Middle frontal gyrus (tissue), 1 donor: ENCODE data around the gene MTREX.

Experiments
- DNase-seq: peaks from one replicate; pipeline ENCODE4 v3.0.0-alpha.2; 2015; ENCODE audit warnings: low spot score; ENCODE audit errors: extremely low spot score

MTREX gene

DNA sequence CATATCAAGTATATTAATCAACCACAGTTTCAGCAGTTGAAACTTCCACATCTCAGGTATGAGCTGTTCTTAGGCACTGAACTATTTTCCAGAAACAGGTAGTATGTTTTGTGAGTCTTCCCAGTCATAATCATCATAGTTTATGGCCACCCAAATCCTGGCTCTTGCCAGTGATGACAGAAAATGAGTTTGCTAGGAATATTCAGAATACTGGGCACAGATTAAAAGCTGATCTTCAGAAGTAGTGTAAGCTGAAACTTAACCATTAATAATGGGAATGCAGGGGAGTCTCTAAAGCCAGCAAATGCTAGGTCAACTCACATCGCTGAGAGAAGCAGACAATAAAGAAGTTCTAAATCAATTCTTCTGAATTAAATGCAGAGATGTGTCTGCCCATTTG lies 162.5 kb downstream of the MTREX start:
- no peak for DNase-seq

GRCh38 chr5:55471468-55471867 lies 163.7 kb downstream of the MTREX start:
- DNase-seq, result no peak

DNA sequence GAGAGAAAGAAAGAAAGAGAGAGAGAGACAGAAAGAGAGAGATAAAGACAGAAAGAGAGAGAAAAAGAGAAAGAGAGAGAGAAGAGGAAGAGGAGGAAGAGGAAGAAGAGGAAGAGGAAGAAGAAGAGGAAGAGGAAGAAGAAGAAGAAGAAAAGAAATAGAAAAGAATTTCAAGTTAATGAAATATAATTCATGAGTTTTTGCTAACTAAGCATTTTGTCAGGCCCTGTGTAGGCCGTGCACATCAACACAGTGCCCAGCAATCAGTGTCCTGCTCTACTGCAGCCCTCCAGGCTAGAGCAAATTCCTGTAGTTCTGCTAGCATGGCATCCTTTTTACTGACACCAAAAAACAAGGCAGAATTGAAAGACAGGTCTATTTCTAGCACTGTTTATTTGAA lies 164.9 kb downstream of the MTREX start:
- no peak for DNase-seq
